GM20000 (cell line): ENCODE data around the gene GAS2.

Source experiments
- DNase-seq: peaks from one replicate; pipeline ENCODE4 v3.0.0; 2012; ENCODE audit warnings: low spot score
- CTCF ChIP-seq: IDR thresholded peaks from 2 replicates; pipeline ENCODE4 v1.5.1; 2012; ENCODE audit warnings: mild to moderate bottlenecking, control low read depth; ENCODE audit errors: extremely low read depth, missing control alignments

GAS2 gene

GRCh38 chr11:22677153-22677903, 10.9 kb downstream of the GAS2 start:
- no peak for TF ChIP-seq CTCF
- no peak for DNase-seq

- no peak for TF ChIP-seq CTCF
- no peak for DNase-seq
Measured at GRCh38 chr11:22680628-22681027, 14.2 kb downstream of the GAS2 start.

- no peak for DNase-seq
- TF ChIP-seq CTCF = no peak
Measured at GRCh38 chr11:22681281-22681812, 14.9 kb downstream of the GAS2 start.

GRCh38 chr11:22684082-22684481, 17.7 kb downstream of the GAS2 start:
- no peak for DNase-seq
- no peak for TF ChIP-seq CTCF

- DNase-seq = no peak
- TF ChIP-seq CTCF = no peak
Measured at GRCh38 chr11:22685111-22685510, 18.7 kb downstream of the GAS2 start.

GRCh38 chr11:22688914-22689313, 22.5 kb downstream of the GAS2 start:
- DNase-seq = no peak
- no peak for TF ChIP-seq CTCF

GRCh38 chr11:22690257-22690656, 23.8 kb downstream of the GAS2 start:
- no peak for DNase-seq
- no peak for TF ChIP-seq CTCF
